Coronary artery (tissue), 2 donors: ENCODE data around the gene HRAS.

Experiments used
- DNase-seq: peaks from one replicate; pipeline ENCODE4 v3.0.0-alpha.2; 2017; ENCODE audit warnings: low spot score
- H3K27ac ChIP-seq, 2 donors: fragments of 200-600 bp; sonication (generic); one replicate each; pipeline ENCODE4 v1.5.1; 2016 to 2019
- H3K4me3 ChIP-seq: fragments of 200-600 bp; sonication (generic); 2 replicates; pipeline ENCODE4 v1.5.1; 2016; ENCODE audit warnings: mild to moderate bottlenecking, moderate library complexity
- CTCF ChIP-seq: fragments of 200-600 bp; sonication (generic); IDR thresholded peaks from one replicate; pipeline ENCODE4 v1.5.1; 2019; ENCODE audit warnings: antibody characterized with exemption

HRAS gene

GRCh38 chr11:559712-560304 lies 24.4 kb upstream of the HRAS start:
- no peak for TF ChIP-seq CTCF
- peak overlapping the region; percentile 83 for H3K4me3 ChIP-seq
- no peak overlapping the region for H3K27ac ChIP-seq
- DNase-seq = no peak

DNA sequence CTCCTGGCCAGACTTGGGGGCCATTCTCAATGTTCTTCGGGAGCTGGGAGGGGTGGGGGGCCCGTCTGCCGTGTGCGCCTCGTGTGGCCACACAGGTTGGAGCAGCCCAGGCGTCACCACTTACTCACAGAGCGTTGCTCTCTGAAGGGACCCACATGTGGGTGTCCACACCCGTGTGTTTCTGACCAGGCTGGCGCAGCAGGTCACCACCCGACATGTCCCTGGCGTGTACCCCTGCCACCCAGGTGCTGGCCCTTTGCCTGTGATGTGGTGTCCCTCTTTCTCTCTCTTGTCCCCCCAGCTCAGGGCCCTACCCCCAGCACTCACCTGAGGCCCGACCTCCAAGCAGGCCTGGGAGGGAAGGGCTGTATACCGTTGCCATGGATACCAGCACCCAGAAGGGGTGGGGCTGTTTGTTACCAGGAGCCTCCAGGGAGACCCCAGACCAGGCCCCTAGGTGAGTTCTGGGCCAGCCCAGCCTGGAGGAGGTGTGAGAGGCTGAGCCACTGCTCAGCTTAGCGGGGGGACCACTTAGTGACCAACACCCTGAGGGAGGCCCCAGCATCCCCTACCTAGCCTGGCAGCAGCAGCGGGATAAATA lies 23.7 kb upstream of the HRAS start:
- Histone ChIP-seq H3K27ac (no peak overlapping the region), H3K4me3 (no peak overlapping the region)
- TF ChIP-seq CTCF = no peak
- no peak for DNase-seq

- no peak overlapping the region for H3K4me3 ChIP-seq
- no peak overlapping the region for H3K27ac ChIP-seq
- no peak for DNase-seq
- TF ChIP-seq CTCF = no peak
Observed at GRCh38 chr11:558503-558902, 23.1 kb upstream of the HRAS start.

DNA sequence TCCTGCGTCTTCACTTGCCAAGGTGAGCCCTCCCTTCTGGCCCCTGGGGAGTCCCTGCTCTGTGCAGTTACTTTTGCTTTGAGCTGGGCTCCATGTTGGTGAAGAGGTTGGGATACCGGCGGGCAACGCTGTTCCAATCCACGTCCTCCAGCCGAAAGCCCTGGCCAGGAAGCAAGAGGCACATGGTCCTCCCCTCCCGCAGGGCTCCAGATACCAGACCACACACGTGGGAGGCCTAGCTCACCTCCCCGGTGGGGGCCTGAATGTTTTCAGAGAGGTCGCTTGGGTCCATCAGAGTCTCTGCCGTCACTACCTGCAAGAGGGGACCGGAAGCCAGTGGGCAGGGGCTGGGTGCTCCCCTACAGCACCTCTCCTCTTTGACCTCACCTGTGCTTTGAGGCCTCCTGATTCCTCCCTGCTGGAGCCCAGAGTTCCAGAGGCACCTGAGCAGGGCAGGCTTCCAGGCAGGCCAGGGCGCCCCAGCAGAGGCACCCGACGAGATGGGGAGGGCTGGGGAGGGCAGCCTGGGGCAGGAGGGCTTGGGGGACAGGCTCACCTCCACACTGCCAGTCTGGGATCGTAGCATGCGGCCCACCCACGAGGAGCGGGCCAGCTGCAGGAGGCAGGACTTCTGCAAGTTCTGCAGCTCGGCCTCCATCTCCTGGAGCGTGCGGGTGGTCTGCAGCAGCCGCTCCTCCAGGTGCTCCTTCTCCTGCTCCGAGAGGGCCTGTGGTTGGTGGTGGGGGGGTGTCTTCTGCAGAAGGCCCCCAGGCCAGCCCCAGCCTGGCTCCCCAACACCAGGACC lies 22.2 kb upstream of the HRAS start:
- Histone ChIP-seq H3K4me3 (no peak overlapping the region), H3K27ac (no peak overlapping the region)
- TF ChIP-seq CTCF = no peak
- DNase-seq = no peak

DNA sequence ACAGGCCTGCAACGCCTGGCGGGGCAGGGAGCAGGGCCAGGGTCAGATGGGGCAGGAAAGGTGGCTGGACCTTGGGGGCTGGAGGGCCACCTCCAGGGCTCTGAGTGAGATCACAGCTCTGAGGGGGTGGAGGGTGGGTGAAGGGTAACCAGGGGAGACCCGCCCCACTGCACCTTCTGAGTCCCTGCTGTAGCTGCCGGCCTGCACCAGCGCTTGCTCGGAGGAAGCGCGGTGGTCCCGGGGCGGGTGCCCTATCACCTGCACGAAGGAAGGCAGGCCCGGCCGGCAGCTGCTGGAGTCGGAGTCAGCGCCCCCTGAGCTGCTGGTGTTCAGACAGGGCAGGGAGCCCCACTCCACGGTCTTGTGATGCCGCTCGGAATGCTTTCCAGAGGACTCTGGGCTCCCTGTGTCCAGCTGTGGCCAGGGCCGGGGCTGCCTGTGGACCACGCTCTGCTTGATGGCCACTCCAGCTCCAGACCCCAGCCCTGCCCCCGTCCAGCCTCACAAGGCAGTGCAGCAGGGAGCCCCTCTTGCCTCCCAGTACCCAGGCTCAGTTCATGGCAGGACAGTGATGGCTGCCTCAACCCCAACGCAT lies 21.4 kb upstream of the HRAS start:
- DNase-seq = no peak
- TF ChIP-seq CTCF = no peak
- H3K27ac ChIP-seq = no peak overlapping the region
- H3K4me3 ChIP-seq = no peak overlapping the region

DNA sequence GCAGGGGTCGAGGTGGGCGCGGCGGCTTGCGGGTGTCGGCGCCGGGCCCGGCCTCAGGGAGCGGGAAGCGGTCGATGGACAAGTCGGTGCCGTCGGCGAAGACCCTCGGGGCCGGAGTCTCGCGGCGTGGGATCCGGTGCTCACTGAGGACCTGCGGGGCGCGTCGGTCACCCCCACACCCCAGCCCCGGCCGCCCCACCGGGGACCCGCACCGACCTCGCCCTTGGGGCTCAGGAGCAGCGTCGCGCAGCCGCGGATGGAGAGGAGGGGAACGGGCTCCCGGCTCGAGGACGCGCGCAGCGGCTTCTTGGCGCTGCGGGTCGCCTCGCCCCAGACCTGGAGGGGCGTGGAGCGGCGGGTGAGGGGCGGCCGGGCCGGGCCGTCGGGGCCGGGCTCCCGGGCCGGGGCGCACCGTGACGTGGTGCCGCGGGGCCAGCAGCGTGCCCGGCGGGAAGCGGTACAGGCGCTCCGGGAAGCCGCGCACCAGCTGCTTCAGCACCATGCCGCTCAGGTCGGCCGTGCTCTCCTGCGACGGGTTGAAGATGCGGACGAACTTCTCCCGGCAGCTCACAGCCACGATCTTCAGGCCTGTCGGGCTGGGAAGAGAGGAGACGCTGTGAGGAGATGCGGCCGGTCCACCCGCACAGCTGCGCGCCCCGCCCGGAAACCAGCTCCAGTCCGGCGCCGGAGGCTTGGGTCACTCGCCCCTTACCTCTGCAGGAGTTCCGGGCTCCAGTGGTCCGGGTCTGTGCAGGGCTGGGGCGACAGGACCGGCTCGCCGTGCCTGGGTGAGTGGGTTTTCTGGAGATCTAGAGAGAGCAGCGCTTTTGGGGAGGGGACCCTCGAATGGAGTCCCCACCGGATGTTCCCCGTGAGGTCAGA lies 20.6 kb upstream of the HRAS start:
- H3K27ac ChIP-seq = no peak overlapping the region
- peak overlapping the region; percentile 65 for H3K4me3 ChIP-seq
- DNase-seq = no peak
- no peak for TF ChIP-seq CTCF
